ENCODE results near the gene PPP1CA.
"Not testable (repeated sequence)": the region's sequence is repeated elsewhere in the genome, so short reads cannot be mapped to it uniquely, and the experiment has no call there.

Gene PPP1CA

DNA sequence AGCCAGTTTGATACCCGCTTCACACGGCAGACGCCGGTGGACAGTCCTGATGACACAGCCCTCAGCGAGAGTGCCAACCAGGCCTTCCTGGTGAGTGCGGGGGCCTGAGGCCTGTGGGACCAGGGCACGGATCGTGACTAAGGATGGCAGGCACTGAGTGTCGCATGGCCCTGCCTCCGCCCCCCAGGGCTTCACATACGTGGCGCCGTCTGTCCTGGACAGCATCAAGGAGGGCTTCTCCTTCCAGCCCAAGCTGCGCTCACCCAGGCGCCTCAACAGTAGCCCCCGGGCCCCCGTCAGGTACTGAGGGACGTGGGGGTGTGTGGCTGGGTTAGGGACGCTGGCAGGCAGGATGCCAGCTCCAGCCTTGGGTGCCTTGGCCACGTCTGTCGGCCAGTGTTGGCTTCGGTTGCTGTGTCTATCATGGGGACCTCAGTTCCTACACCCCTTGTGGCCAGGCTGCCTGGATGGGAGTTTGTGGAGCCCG, 32.8 kb upstream of the PPP1CA start:
- DNase-seq = no peak

DNA sequence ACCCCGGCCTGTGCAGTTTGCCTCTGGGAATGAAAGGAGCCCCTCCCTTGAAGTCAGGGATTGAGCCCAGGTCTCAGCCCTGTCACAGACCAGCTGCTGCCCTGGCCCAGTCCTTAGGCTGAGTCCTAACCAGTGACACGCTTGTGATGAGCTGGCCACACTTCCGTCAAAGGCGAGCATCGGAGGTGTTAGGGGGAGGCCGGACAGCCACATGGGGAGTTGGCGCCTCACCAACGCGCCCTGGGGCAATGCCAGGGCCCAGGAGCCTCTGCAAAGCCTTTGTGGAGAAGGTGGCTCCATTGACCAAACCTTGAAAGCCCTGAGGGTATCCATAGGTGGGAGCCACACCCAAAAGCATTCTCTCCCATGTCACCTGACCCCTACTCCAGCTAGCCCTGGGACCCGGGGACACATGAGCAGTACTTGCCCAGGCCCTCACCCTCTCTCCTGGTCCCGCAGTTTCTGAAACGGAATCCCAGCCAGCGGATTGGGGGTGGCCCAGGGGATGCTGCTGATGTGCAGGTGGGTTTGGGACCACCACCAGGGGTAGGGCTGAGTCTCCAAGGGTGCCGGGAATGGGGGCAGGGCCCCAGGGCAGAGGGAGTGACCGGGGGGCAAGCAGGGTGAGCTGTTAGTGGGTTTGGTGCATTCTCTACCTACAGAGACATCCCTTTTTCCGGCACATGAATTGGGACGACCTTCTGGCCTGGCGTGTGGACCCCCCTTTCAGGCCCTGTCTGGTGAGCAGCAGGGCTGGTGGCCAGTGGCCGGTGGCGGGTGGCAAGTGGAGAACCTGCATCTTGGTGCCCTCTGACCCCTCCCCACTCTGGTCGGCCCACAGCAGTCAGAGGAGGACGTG, 32.1 kb upstream of the PPP1CA start:
- DNase-seq = no peak

DNA sequence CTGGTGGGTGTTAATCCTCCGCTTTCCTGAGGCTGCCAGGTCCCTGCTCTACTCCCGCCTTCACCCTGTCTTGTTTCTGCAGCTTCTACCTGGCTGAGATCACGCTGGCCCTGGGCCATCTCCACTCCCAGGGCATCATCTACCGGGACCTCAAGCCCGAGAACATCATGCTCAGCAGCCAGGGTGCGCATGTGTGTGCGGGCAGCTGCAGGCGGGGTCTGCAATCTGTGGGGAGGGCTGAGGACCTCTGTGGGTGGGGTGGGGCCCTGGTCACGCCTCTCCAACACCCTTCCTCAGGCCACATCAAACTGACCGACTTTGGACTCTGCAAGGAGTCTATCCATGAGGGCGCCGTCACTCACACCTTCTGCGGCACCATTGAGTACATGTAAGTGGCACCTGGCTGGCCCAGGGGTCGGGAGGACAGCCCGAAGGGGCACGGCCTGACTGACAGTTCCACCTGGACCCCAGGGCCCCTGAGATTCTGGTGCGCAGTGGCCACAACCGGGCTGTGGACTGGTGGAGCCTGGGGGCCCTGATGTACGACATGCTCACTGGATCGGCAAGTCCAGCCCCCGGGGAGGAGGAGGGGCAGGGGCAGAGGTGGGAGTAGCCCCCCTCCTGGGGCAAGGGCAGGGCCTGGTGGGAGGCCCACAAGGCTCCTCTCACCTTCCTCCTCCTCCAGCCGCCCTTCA, 31.1 kb upstream of the PPP1CA start:
- DNase-seq = no peak

DNA sequence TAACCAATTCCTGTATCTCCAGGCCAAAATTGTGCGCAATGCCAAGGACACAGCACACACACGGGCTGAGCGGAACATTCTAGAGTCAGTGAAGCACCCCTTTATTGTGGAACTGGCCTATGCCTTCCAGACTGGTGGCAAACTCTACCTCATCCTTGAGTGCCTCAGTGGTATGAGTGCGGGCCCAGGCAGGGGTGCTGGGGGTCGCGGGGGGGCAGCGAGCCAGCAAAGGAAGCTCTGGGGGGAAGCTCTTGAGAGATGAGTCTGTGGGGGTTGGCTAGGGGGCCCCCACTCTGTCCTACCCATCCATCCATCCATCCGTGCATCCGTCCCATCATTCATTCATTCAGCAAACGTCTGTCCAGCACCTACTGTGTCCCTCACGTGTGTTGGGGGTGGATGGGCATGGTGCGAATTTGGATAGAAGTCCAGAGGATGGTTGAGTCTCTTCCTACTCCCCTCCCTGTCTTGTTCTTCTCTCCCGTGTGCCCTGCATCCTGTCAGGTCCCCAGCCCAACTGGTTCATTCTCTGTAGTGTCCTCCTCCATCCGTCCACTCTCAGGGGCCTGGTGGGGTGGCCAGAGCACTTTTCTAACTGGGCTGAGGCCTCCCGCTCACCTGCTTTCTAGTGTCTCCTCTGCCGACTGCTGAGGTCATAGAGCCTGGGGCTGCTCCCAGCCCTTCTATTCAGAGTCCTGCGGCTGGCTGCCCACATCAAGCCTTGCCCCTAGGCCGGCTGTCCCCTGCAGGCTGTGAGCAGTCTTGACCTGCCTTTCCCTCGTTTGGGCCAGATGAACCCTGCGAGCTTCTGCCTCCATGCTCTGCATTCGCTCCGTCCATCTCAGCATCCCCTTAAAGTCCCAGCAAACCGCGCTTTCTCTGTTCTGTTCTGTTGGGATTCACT, 29.9 kb upstream of the PPP1CA start:
- DNase-seq = no peak

DNA sequence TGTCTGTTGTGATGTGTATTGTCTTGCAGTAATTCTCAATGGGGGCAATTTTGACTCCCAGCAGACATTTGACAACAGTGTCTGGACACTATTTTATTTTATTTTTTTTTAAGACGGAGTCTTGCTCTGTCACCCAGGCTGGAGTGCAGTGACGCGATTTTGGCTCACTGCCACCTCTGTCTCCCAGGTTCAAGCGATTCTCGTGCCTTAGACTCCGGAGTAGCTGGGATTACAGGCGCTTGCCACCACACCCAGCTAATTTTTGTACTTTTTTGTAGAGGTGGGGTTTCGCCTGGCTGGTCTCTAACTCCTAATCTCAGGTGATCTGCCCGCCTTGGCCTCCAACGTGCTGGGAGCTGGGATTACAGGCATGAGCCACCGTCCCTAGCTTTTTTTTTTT, 28.1 kb upstream of the PPP1CA start:
- no peak for DNase-seq

DNA sequence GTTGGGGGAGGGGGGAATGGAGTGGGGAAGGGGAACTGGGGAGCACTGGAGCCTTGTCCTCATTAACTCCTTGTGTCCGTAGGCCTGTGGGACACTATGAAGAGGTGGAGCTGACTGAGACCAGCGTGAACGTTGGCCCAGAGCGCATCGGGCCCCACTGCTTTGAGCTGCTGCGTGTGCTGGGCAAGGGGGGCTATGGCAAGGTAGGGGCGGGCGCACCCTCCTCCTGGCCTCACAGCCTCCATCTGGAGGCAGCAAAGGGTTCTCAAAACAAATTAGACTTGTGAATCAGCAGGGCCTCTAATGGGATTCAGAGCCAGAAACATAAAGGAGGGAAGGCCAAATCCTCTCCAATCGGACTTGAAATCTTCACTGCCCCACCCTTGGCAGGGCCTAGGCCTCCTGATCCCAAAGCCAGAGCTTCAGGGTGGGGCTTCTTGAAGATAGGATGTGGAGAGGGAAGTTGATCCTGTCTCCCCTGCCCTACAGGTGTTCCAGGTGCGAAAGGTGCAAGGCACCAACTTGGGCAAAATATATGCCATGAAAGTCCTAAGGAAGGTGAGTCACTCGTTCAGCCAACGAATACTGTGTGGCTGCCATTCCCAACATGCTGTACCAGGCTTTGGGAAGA, 27.5 kb upstream of the PPP1CA start:
- no peak for DNase-seq

DNA sequence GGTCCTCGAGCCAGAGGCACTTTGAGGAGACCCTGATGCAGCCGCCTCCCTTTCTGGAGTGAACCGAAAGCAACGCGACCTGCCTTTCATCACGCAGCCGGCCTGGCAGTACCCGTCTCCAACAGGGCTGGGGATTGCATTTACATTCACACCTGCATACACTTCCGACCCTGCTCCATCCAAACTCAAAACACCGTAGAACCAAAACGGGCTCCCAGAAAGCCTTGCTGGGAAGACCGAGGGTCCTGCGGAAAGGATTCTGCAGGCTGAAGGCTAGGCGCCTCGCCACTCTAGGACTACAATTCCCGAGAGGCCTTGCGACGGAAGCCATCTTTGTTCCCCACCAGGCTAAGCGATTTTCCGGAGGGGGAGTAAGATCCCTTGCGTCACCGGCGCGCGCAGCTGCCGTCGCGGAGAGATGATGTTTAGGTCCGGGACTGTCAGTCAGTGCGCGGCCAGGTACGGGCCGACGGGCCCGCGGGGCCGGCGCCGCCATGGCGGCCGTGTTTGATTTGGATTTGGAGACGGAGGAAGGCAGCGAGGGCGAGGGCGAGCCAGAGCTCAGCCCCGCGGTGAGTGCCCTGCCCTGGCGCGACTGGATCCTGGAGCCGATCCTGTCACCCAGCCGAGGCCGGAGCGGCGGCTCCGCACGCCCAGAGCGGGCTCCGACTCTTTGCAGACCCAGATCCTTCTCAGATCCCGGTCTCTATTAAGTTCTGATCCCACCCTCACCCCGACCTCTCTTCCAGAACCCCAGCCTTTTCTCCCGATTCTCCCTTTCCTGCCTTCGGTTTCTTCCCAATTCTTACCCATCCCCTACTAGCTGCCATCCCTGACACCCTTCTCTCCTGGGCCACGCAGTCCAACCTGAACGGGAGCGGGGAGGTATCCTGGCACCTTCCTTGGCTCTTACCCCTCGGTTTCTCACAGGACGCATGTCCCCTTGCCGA, 26.7 kb upstream of the PPP1CA start, which contains the start of gene RPS6KB2:
RPS6KB2 (plus strand) TSS at position 443 of the 950 bp plus-strand sequence; CDS start at position 495, 52 bp downstream.
- peak; percentile 99 to 100 for DNase-seq

DNA sequence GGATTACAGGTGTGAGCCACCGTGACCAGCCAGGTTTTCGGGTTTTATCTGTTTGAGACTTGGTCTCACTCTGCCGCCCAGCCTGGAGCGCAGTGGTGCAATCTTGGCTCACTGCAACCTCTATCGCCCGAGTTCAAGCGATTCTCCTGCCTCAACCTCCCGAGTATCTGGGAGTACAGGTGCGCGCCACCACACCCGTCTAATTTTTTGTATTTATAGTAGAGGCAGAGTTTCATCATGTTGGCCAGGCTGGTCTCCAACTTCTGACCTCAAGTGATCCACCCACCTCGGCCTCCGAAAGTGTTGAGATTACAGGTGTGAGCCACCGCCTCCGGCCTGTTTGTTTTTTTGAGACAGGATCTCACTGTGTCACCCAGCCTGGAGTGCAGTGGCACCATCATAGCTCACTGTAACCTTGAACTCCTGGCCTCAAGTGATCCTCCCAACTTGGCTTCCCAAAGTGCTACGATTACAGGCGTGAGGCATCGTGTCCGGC, 25.8 kb upstream of the PPP1CA start:
- not testable (repeated sequence) for DNase-seq

DNA sequence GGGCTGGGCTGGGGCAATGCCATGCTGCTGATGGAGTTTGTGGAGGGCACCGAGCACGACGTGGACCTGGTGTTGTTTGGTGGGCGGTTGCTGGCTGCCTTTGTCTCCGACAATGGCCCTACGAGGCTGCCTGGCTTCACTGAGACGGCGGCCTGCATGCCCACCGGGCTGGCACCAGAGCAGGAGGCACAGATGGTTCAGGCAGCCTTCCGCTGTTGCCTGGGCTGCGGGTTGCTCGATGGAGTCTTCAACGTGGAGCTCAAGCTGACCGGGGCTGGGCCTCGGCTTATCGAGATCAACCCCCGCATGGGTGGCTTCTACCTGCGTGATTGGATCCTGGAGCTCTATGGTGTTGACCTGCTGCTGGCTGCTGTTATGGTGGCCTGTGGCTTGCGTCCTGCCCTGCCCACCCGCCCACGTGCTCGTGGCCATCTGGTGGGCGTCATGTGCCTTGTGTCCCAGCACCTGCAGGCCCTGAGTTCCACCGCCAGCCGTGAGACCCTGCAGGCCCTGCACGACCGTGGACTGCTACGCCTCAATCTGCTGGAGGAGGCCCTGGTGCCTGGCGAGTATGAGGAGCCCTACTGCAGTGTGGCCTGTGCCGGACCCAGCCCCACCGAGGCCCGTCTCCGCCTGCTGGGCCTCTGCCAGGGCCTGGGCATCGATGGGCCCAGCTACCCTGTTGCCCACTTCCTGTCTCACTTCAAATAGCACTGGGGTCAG, 22.4 kb upstream of the PPP1CA start:
- no peak for DNase-seq

DNA sequence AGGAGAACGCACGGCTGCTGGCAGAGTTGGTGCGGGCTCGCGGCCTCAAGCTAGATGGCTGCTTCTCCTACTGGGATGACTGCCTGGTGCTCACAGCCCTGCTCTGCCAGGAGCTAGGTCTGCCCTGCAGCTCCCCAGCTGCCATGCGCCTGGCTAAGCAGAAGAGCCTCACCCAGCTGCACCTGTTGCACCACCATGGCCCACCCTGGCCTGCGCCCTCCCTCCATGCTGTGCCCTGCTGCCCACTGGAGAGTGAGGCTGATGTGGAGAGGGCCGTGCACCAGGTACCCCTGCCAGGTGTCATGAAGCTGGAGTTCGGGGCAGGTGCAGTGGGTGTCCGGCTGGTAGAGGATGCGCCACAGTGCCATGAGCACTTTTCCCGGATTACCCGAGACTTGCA, 21.8 kb upstream of the PPP1CA start:
- no peak for DNase-seq

DNA sequence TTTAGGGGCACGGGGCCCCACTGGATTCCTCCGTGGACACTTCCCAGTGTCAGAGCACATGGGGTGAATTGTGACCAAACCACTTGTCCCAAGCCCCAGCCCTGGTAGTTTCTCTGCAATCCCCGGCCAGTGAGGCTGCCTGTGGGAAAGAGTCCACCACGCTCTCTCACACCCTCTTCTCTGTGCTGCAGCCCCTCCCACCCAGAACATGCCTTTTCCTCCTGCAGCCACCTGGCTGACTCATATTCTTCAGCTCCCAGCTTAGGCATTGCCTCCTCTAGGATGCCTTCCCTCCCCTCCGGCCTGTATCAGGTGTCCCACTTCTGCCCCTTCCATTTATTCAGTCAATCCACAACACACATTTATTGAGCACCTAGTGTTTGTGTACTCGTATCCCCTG, 21.2 kb upstream of the PPP1CA start:
- no peak for DNase-seq

DNA sequence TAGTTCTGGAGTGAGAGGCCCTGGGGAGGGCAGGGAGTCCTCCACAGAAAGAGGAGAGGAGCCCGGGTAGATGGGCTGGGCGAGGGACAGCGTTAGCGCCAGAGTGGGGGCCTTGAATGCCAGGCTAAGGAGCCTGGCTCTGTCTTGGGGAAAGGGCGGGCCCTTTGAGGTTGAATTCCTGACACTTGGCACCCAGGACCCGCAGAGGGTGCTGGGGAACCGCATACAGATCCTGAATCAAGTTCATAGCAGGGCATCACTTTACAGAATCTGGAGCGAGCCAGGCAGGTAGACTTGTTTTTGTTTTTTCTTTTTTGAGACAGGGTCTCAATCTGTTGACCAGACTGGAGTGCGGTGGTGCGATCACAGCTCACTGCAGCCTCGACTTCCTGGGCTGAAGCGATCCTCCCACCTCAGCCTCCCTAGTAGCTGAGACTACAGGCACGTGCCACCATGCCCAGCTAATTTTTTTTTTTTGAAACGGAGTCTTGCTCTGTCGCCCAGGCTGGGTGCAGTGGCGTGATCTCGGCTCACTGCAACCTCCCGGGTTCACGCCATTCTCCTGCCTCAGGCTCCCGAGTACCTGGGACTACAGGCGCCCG, 19.9 kb upstream of the PPP1CA start:
- no peak for DNase-seq

DNA sequence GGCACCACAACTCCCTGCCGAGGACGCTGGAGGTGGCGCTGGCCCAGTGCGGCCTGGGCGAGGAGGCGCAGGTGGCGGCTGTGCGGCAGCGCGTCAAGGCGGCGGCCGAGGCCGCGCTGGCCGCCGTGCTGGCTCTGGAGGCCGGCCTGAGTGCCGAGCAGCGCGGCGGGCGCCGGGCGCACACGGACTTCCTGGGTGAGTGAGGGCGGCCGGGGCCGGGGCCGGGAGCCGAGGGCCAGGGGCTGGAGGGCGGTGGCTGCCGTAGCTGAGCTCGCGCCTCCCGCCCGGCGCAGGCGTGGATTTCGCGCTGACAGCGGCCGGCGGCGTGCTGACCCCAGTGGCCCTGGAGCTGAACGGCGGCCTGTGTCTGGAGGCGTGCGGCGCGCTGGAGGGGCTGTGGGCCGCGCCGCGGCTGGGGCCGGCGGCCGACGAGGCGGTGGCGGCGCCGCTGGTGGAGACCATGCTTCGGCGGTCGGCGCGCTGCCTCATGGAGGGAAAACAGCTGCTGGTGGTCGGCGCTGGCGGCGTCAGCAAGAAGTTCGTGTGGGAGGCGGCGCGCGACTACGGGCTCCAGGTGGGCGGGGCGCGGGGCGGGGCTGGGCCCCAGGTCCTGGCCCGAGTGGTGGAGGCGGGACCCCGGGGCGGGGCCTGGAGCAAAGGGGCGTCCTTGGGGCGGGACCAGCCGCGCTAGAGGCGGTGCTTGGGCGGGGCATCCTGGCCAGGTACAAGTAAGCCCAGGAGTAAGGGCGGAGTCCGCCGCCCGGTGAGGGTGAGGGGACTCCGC, 19.2 kb upstream of the PPP1CA start:
- peak; percentile 97 for DNase-seq

DNA sequence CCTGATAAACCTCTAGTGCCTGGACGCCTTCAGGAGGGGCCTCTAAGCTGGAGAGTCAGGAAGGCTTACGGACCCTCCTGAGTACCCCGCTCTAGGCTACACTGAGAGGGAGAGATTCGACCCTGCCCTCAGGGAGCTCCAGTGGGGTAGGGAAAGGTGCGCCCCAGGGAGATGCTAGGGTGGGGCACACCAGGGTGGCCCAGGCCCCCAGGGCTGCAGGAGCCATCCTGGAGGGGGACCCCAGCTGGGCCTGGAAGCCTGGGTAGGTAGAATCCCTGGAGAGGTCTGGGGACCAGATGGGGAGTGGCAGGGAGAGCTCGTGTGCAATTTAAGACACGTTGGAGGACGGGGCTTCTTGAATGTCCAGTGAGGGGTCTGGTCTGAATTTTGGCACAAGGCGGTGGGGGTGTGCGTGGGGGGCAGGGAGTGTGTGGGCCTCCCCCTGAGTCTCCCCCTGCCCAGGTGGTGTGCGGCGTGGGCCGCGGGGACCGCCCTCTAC, 18.5 kb upstream of the PPP1CA start:
- no peak for DNase-seq

DNA sequence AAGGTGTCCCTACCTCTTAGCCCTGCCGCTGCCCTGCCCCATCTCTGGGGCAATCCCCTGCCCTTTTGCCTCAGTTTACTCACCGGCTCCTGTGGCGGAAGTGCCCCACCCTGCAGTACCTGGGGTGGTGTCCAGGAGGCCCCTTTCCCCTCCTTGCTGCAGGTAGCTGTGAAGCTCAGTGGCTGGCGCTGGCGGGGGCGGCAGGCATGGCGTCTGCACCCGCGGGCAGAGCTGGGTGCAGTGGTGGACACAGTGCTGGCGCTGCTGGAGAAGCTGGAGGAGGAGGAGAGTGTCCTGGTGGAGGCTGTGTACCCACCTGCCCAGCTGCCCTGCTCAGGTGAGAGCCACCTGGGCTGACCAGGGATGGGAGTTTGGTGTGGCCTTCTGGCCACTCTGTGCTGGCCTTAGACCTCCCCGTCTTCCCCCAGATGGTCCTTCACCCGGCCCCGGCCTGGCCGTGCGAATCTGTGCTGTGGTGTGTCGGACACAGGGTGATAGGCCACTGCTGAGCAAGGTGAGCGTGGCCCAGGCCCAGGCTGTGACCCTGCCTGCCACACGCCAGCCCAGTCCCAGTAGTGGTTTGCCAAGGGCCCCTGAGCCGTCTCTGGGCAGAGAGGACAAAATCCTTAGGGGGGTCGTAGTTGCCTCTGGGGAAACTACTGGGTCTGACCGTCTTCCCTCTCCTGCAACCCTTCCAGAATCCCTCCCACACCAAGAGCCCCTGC, 17.8 kb upstream of the PPP1CA start:
- no peak for DNase-seq

DNA sequence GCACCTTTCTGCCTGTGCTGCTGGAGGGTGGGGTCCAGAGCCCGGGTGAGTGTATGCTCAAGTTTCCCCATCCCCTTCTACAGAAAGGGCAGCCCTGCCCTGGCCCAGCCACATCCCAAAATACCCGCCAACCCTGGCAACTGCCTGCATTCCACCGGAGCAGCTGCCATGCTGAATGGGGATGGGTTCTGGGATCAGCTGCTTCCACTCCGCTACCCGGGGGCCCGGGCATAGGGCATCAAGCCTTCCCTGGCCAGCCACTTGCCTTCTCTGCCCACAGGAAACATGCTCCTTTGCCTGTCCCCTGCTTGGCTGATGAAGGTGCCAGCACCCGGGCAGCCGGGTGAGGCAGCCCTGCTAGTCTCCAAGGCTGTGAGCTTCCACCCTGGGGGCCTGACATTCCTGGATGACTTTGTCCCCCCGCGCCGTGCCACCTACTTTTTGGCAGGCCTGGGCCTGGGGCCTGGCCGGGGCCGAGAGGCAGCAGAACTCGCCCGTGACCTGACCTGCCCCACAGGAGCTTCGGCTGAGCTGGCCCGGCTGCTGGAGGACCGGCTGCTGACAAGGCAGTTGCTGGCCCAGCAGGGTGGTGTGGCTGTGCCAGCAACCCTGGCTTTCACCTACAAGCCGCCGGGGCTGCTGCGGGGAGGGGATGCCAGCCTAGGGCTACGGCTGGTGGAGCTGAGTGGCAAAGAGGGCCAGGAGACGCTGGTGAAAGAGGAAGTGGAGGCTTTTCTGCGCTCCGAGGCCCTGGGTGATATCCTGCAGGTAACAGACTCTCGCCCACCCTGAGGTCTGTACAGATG, 17.0 kb upstream of the PPP1CA start:
- no peak for DNase-seq

DNA sequence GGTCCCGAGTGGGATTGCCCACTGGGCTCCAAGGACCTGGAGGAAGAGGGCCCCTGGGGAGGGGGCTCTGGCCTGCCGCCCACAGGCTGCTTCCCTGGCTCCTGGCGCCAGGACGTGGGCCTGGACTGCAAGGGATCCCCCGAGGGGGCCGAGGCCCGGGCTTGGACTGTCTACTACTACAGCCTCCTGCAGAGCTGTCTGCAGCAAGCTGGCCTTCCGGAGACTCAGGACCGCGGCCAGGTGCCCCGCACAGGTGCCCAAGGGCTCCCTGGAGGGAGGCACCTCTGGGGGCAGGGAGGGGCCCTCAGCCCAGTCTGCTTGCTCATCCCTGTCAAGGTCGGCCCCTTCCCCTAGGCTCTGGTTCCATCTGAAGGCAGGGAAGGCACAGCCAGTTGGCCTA, 15.8 kb upstream of the PPP1CA start:
- DNase-seq = no peak
